CD1c-positive myeloid dendritic cell (primary cell): ENCODE data around the gene EIF4G1.

Experiments
- DNase-seq: peaks from one replicate; pipeline ENCODE4 v3.0.0-alpha.2; 2016; ENCODE audit errors: extremely low spot score

Gene EIF4G1

GRCh38 chr3:184366619-184367289 lies 52.3 kb downstream of the EIF4G1 start:
- DNase-seq = no peak

GRCh38 chr3:184368116-184368515 lies 53.7 kb downstream of the EIF4G1 start:
- DNase-seq = no peak

GRCh38 chr3:184368586-184369183 lies 54.3 kb downstream of the EIF4G1 start:
- no peak for DNase-seq

GRCh38 chr3:184371570-184372018 lies 57.2 kb downstream of the EIF4G1 start:
- DNase-seq = peak; percentile 81

GRCh38 chr3:184372296-184372821 lies 58.0 kb downstream of the EIF4G1 start:
- DNase-seq = no peak

- no peak for DNase-seq
These were observed 58.5 kb downstream of the EIF4G1 start for GRCh38 chr3:184372911-184373310.

GRCh38 chr3:184373422-184373821 lies 59.0 kb downstream of the EIF4G1 start:
- DNase-seq = no peak

GRCh38 chr3:184375747-184376461 lies 61.5 kb downstream of the EIF4G1 start:
- no peak for DNase-seq

- no peak for DNase-seq
These were observed 63.0 kb downstream of the EIF4G1 start for GRCh38 chr3:184377374-184377773.

- DNase-seq = no peak
These were observed 63.6 kb downstream of the EIF4G1 start, which contains the start of gene THPO for GRCh38 chr3:184377882-184378445. Gene THPO, minus strand, starts transcription at chr3:184378207. Its CDS starts 1,948 bp downstream, at chr3:184376259.

GRCh38 chr3:184378651-184379357 lies 64.4 kb downstream of the EIF4G1 start:
- no peak for DNase-seq

- DNase-seq = no peak
These were observed 65.2 kb downstream of the EIF4G1 start, which contains the start of gene CHRD for GRCh38 chr3:184379358-184380184. Gene CHRD, plus strand, starts transcription at chr3:184380054. Its CDS starts 265 bp downstream, at chr3:184380319.

- DNase-seq = peak; percentile 25
These were observed 65.8 kb downstream of the EIF4G1 start for GRCh38 chr3:184380185-184380626.

- DNase-seq = no peak
These were observed 66.3 kb downstream of the EIF4G1 start for GRCh38 chr3:184380627-184381260.

- DNase-seq = peak; percentile 80
These were observed 67.1 kb downstream of the EIF4G1 start for GRCh38 chr3:184381261-184382224.

- DNase-seq = no peak
These were observed 68.1 kb downstream of the EIF4G1 start for GRCh38 chr3:184382326-184383032.

- no peak for DNase-seq
These were observed 68.8 kb downstream of the EIF4G1 start for GRCh38 chr3:184383033-184383740.
